Adipose tissue (tissue), 3 donors: ENCODE measurements around the gene RGS10. TPM values are rescaled to one million over a fixed set of nuclear protein-coding genes. Genes with fewer than 3 reads are reported as not detected.
"Not testable (repeated sequence)": the region's sequence is repeated elsewhere in the genome, so short reads cannot be mapped to it uniquely, and the experiment has no call there.

Experiments
- H3K27ac ChIP-seq: one replicate; pipeline ENCODE4 v1.5.1; 2013; ENCODE audit warnings: low read depth, low read length
- WGBS, 3 donors: extraction: QIAGEN DNeasy Blood & Tissue Kit; methylation state at CpG; one replicate each; pipeline ENCODE4 v1.1.7; 2013; 5-methylcytosine and 5-hydroxymethylcytosine counted together
- polyA plus RNA-seq, 3 donors: library from polyadenylated mRNA; stranded (reverse); fragments of 200-250 nt; gene quantifications; one replicate each; pipeline ENCODE4 v1.2.3, GENCODE V29; 2013
- donor health status: healthy with polysubstance abuse.
- donor health status: Bipolar disorder and iron deficiency.
- donor health status: healthy.

RGS10 gene
- polyA plus RNA-seq, 3 donors, result 3.7 to 34.5 (median 11.7) TPM

GRCh38 chr10:119483001-119483400, 59.5 kb downstream of the RGS10 start:
- H3K27ac ChIP-seq, result no peak overlapping the region
- WGBS, 3 donors, result 76 to 93% (median 77%) methylated on average over 6 of the region's 6 CpGs

GRCh38 chr10:119481781-119482426, 60.6 kb downstream of the RGS10 start:
- no peak overlapping the region for H3K27ac ChIP-seq
- WGBS, 3 donors, result 89 to 93% (median 92%) methylated on average over 12 of the region's 12 CpGs

- WGBS, 3 donors, result 55 to 72% (median 56%) methylated on average over 4 of the region's 4 CpGs
- H3K27ac ChIP-seq, result no peak overlapping the region
Observed at GRCh38 chr10:119480667-119481066, 61.9 kb downstream of the RGS10 start.

- 45 to 69% (median 66%) methylated on average over 8 of the region's 8 CpGs for WGBS, 3 donors
- no peak overlapping the region for H3K27ac ChIP-seq
Observed at GRCh38 chr10:119479532-119479931, 63.0 kb downstream of the RGS10 start.

GRCh38 chr10:119478811-119479341, 63.6 kb downstream of the RGS10 start:
- WGBS, 3 donors, result 32 to 45% (median 45%) methylated on average over 6 of the region's 6 CpGs
- H3K27ac ChIP-seq, result no peak overlapping the region

GRCh38 chr10:119478111-119478802, 64.3 kb downstream of the RGS10 start:
- no peak overlapping the region for H3K27ac ChIP-seq

GRCh38 chr10:119477444-119477843, 65.1 kb downstream of the RGS10 start:
- no peak overlapping the region for H3K27ac ChIP-seq
- 64 to 77% (median 69%) methylated on average over 3 of the region's 3 CpGs for WGBS, 3 donors

More at GRCh38 chr10:119478111-119478802, 64.3 kb downstream of the RGS10 start:
- 46 to 52% (median 49%) methylated on average over 8 of the region's 8 CpGs for WGBS, 3 donors

- 88 to 94% (median 90%) methylated on average over 10 of the region's 10 CpGs for WGBS, 3 donors
- no peak overlapping the region for H3K27ac ChIP-seq
Observed at GRCh38 chr10:119474606-119475005, 67.9 kb downstream of the RGS10 start.

- 88 to 94% (median 91%) methylated on average over 4 of the region's 4 CpGs for WGBS, 3 donors
- no peak overlapping the region for H3K27ac ChIP-seq
Observed at GRCh38 chr10:119473771-119474170, 68.7 kb downstream of the RGS10 start.

GRCh38 chr10:119470920-119471702, 71.4 kb downstream of the RGS10 start:
- 72 to 81% (median 81%) methylated on average over 3 of the region's 3 CpGs for WGBS, 3 donors
- H3K27ac ChIP-seq, result no peak overlapping the region

GRCh38 chr10:119469846-119470245, 72.7 kb downstream of the RGS10 start:
- WGBS, 3 donors, result 54 to 72% (median 60%) methylated on average over 7 of the region's 7 CpGs

GRCh38 chr10:119469325-119469707, 73.2 kb downstream of the RGS10 start:
- 92 to 98% (median 94%) methylated on average over 8 of the region's 8 CpGs for WGBS, 3 donors
- H3K27ac ChIP-seq, result no peak overlapping the region

More at GRCh38 chr10:119469846-119470245, 72.7 kb downstream of the RGS10 start:
- no peak overlapping the region for H3K27ac ChIP-seq

GRCh38 chr10:119468542-119469324, 73.8 kb downstream of the RGS10 start:
- WGBS, 3 donors, result 74 to 85% (median 81%) methylated on average over 12 to 13 of the region's 13 CpGs
- H3K27ac ChIP-seq, result no peak overlapping the region

DNA sequence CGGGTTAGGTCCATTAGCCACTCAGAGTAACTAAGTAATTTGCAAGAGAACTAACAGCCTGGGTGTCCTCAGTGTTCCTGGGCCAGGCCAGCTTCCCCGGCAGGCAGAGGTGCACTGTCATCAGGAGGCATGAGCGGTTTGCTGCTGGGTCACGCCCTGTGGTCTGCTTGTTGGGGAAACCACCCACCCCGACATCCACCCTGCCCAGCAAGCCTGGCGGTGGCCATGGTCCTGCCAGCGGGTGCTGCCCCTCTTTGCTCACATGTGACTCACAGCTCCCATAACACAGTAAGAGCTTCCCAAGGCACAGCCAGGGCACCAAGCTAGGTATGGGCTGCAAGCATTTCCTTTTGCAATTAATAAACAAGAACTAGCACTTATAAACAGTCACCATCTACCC, 75.9 kb downstream of the RGS10 start:
- WGBS, 3 donors, result 54 to 75% (median 59%) methylated on average over 7 of the region's 7 CpGs
- no peak overlapping the region for H3K27ac ChIP-seq

DNA sequence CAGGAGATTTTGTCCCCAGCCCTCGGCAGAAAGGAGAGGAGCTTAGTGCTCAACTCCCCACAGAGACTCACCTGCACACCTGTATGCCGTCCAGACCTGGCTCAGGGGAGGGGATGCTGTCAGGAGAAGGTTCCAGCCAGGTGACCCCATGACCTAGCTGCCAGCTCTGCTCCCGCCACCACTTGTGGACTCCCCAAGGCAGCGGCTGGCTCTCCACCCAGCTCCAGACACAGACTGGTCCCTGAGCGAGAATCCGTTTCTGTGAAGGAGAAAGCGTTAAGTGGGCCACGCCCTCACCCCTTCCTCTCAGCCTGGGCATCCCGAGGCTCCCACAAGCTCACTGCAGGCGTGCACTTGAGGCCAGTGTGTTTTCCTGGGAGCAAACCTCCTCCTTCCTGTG, 76.4 kb downstream of the RGS10 start:
- 58 to 63% (median 61%) methylated on average over 10 of the region's 10 CpGs for WGBS, 3 donors

GRCh38 chr10:119465085-119465484, 77.4 kb downstream of the RGS10 start:
- H3K27ac ChIP-seq, result no peak overlapping the region
- WGBS, 3 donors, result 75 to 90% (median 77%) methylated on average over 4 of the region's 4 CpGs

More for the DNA sequence above, 76.4 kb downstream of the RGS10 start:
- H3K27ac ChIP-seq, result no peak overlapping the region

GRCh38 chr10:119463195-119463594, 79.3 kb downstream of the RGS10 start:
- 79 to 94% (median 88%) methylated on average over 2 of the region's 2 CpGs for WGBS, 3 donors
- not testable (repeated sequence) for H3K27ac ChIP-seq

GRCh38 chr10:119462773-119463172, 79.7 kb downstream of the RGS10 start:
- 90 to 91% (median 91%) methylated on average over 4 of the region's 4 CpGs for WGBS, 3 donors
- no peak overlapping the region for H3K27ac ChIP-seq
